DMS153 treated with DMSO at 0.1 percent for 48 hours (cell line): ENCODE results near the gene APOO.

Source experiments
- DNase-seq: peaks from one replicate; lab custom pipeline; 2025; ENCODE audit not compliant: unreplicated experiment; lab: John Stamatoyannopoulos, UW

Gene APOO

GRCh38 chrX:23821847-23822246 lies 85.9 kb downstream of the APOO start:
- DNase-seq, result no peak

- DNase-seq, result no peak
Observed at GRCh38 chrX:23820235-23820782, 87.4 kb downstream of the APOO start.

GRCh38 chrX:23819385-23820234 lies 88.1 kb downstream of the APOO start:
- no peak for DNase-seq

- DNase-seq, result no peak
Observed at GRCh38 chrX:23817979-23818336, 89.8 kb downstream of the APOO start.

GRCh38 chrX:23816179-23816578 lies 91.6 kb downstream of the APOO start:
- no peak for DNase-seq

- no peak for DNase-seq
Observed at GRCh38 chrX:23815376-23815775, 92.4 kb downstream of the APOO start.

GRCh38 chrX:23813808-23814207 lies 93.9 kb downstream of the APOO start:
- no peak for DNase-seq

GRCh38 chrX:23811656-23812055 lies 96.1 kb downstream of the APOO start:
- DNase-seq, result no peak

- DNase-seq, result no peak
Observed at GRCh38 chrX:23811108-23811651, 96.6 kb downstream of the APOO start.

GRCh38 chrX:23810279-23810678 lies 97.5 kb downstream of the APOO start:
- no peak for DNase-seq

- no peak for DNase-seq
Observed at GRCh38 chrX:23805389-23805788, 102.3 kb downstream of the APOO start.

- no peak for DNase-seq
Observed at GRCh38 chrX:23804578-23804977, 103.2 kb downstream of the APOO start.

GRCh38 chrX:23803931-23804381 lies 103.8 kb downstream of the APOO start:
- no peak for DNase-seq

- no peak for DNase-seq
Observed at GRCh38 chrX:23802431-23802830, 105.3 kb downstream of the APOO start.

GRCh38 chrX:23799469-23800065 lies 108.2 kb downstream of the APOO start:
- DNase-seq, result no peak

- peak; percentile 37 for DNase-seq
Observed at GRCh38 chrX:23797371-23798128, 110.2 kb downstream of the APOO start.

GRCh38 chrX:23795221-23795620 lies 112.5 kb downstream of the APOO start:
- no peak for DNase-seq

GRCh38 chrX:23792861-23793553 lies 114.7 kb downstream of the APOO start:
- peak; percentile 56 for DNase-seq

GRCh38 chrX:23790155-23790497 lies 117.6 kb downstream of the APOO start:
- DNase-seq, result no peak

- no peak for DNase-seq
Observed at GRCh38 chrX:23789386-23790154, 118.2 kb downstream of the APOO start.
